Dermis microvascular lymphatic vessel endothelial cell (primary cell): ENCODE data around the gene POLDIP3. TPM values are rescaled to one million over a fixed set of nuclear protein-coding genes. Genes with fewer than 3 reads are reported as not detected.
"Not testable (repeated sequence)": the region's sequence is repeated elsewhere in the genome, so short reads cannot be mapped to it uniquely, and the experiment has no call there.

Experiments
- DNase-seq, 2 donors: peaks; one replicate each; pipeline versions ENCODE4 v3.0.0 to v3.0.0-alpha.2; 2010; ENCODE audit warnings: low read depth in 2 of 2
- total RNA-seq: library from RNA; depleted of rRNA; stranded (reverse); fragments of >200 nt; gene quantifications from 2 replicates; pipeline ENCODE4 v1.2.1, GENCODE V29; 2014

Gene POLDIP3
- total RNA-seq, 1 donor from 2014 or later: 23.0 TPM

- DNase-seq: no peak
These were observed 5.4 kb upstream of the POLDIP3 start for GRCh38 chr22:42620084-42620483.

GRCh38 chr22:42619261-42620063, 4.8 kb upstream of the POLDIP3 start:
- DNase-seq: no peak

- DNase-seq: no peak
These were observed 2.7 kb upstream of the POLDIP3 start for GRCh38 chr22:42617155-42617983.

- DNase-seq: not testable (repeated sequence)
These were observed 1.1 kb upstream of the POLDIP3 start for GRCh38 chr22:42615860-42616175.

- peak; percentile 95 for DNase-seq
These were observed 593 bp upstream of the POLDIP3 start for GRCh38 chr22:42615092-42615859.

- DNase-seq: peak in 1 of 2 donors; percentile 32
These were observed 796 bp downstream of the POLDIP3 start for GRCh38 chr22:42613872-42614301.

- DNase-seq: no peak
These were observed 2.3 kb downstream of the POLDIP3 start for GRCh38 chr22:42612336-42612735.

- DNase-seq: no peak
These were observed 3.6 kb downstream of the POLDIP3 start for GRCh38 chr22:42611051-42611450.

GRCh38 chr22:42610186-42610585, 4.5 kb downstream of the POLDIP3 start:
- no peak for DNase-seq

- peak; percentile 53 to 72 for DNase-seq
These were observed 5.8 kb downstream of the POLDIP3 start for GRCh38 chr22:42608823-42609361.

- no peak for DNase-seq
These were observed 6.4 kb downstream of the POLDIP3 start for GRCh38 chr22:42608136-42608822.

- DNase-seq: not testable (repeated sequence)
These were observed 7.0 kb downstream of the POLDIP3 start for GRCh38 chr22:42607641-42608040.

GRCh38 chr22:42604403-42604802, 10.3 kb downstream of the POLDIP3 start:
- DNase-seq: no peak

- no peak for DNase-seq
These were observed 11.3 kb downstream of the POLDIP3 start for GRCh38 chr22:42603427-42603826.

GRCh38 chr22:42602470-42602869, 12.2 kb downstream of the POLDIP3 start:
- no peak for DNase-seq

GRCh38 chr22:42601879-42602465, 12.7 kb downstream of the POLDIP3 start:
- DNase-seq: no peak

- no peak for DNase-seq
These were observed 17.7 kb downstream of the POLDIP3 start for GRCh38 chr22:42596863-42597530.

- no peak for DNase-seq
These were observed 18.3 kb downstream of the POLDIP3 start for GRCh38 chr22:42596336-42596735.

GRCh38 chr22:42595434-42595833, 19.2 kb downstream of the POLDIP3 start:
- DNase-seq: no peak

GRCh38 chr22:42591987-42592386, 22.7 kb downstream of the POLDIP3 start:
- DNase-seq: no peak
